A549 (cell line): ENCODE measurements around the gene OBP2A. TPM values are rescaled to one million over a fixed set of nuclear protein-coding genes. Genes with fewer than 3 reads are reported as not detected.
"Not testable (repeated sequence)": the region's sequence is repeated elsewhere in the genome, so short reads cannot be mapped to it uniquely, and the experiment has no call there.

Experiments used
- ATAC-seq, 2 experiments: fragments of 200-7000 bp in 1 of 2; fragments of >200 bp in 1 of 2; cut with Nextera tagmentation in 1 of 2; cut with Tn5 transposase in 1 of 2; 3 replicates each; pipeline versions ENCODE4 v1.8.0 to v1.9.1; 2018 to 2020; ENCODE audit warnings: mild to moderate bottlenecking in 1 of 2, moderate library complexity in 1 of 2
- CTCF ChIA-PET: fragments of 300-600 bp; sonication (Branson Sonifier 250); formaldehyde crosslinking; extraction: SDS; loops from one replicate; lab custom pipeline; 2021; ENCODE audit warnings: antibody characterized with exemption, inconsistent platforms; lab: Yijun Ruan, JAX
- POLR2A ChIA-PET: fragments of 350-600 bp; formaldehyde crosslinking; extraction: SDS; loops from one replicate; lab custom pipeline; 2021; ENCODE audit warnings: antibody characterized with exemption, inconsistent platforms; lab: Yijun Ruan, JAX
- DNase-seq, 2 experiments: peaks; one replicate each; pipeline versions ENCODE4 v3.0.0 to v3.0.0-alpha.2; 2011 to 2016; ENCODE audit warnings: low read depth in 1 of 2, low spot score in 1 of 2
- FAIRE-seq: peaks from 2 replicates; lab custom pipeline; 2011; peaks lifted over from hg19 to GRCh38; lab: Jason Lieb, UNC
- H3K27ac ChIP-seq, 2 experiments: fragments of >200 bp; sonication (Bioruptor Twin); formaldehyde crosslinking; 3 replicates each; pipeline ENCODE4 v1.5.1; 2016 to 2017
- H3K4me1 ChIP-seq: fragments of >200 bp; sonication (Bioruptor Twin); formaldehyde crosslinking; 3 replicates; pipeline ENCODE4 v1.6.1; 2016
- H3K4me2 ChIP-seq: fragments of >200 bp; sonication (Bioruptor Twin); formaldehyde crosslinking; 3 replicates; pipeline ENCODE4 v1.6.1; 2016
- H3K4me3 ChIP-seq: fragments of >200 bp; sonication (Bioruptor Twin); formaldehyde crosslinking; 3 replicates; pipeline ENCODE4 v1.5.1; 2016
- H3K9me3 ChIP-seq: fragments of >200 bp; sonication (Bioruptor Twin); formaldehyde crosslinking; 3 replicates; pipeline ENCODE4 v1.6.1; 2016
- BHLHE40 ChIP-seq: IDR thresholded peaks from 2 replicates; pipeline ENCODE4 v1.6.1; 2012; ENCODE audit warnings: low read depth, low read length, inconsistent platforms
- ESRRA ChIP-seq: fragments of 150-350 bp; IDR thresholded peaks from 2 replicates; pipeline ENCODE4 v1.6.1; 2014; ENCODE audit warnings: mild to moderate bottlenecking, low read length, borderline replicate concordance
- FOSL2 ChIP-seq, 2 experiments: fragments of 450-650 bp in 1 of 2; fragments of >200 bp in 1 of 2; sonication (Bioruptor Twin) in 1 of 2; formaldehyde crosslinking; IDR thresholded peaks; 2 replicates each; pipeline versions ENCODE4 v1.5.0 to v1.6.1; 2016 to 2020; ENCODE audit warnings: mild to moderate bottlenecking in 1 of 2, moderate library complexity in 1 of 2
- FOXS1 ChIP-seq: fragments of 250-450 bp; sonication (Bioruptor Pico); IDR thresholded peaks from 2 replicates; pipeline ENCODE4 v1.5.0; 2020; ENCODE audit warnings: mild to moderate bottlenecking, moderate library complexity
- HEYL ChIP-seq: fragments of 250-450 bp; sonication (Bioruptor Pico); IDR thresholded peaks from 2 replicates; pipeline ENCODE4 v1.8.0; 2021; ENCODE audit warnings: mild to moderate bottlenecking, moderate library complexity
- KDM5A ChIP-seq: fragments of 200-600 bp; sonication (generic); IDR thresholded peaks from 2 replicates; pipeline ENCODE4 v1.6.1; 2016; ENCODE audit warnings: antibody characterized with exemption, mild to moderate bottlenecking
- MAZ ChIP-seq: fragments of 150-350 bp; IDR thresholded peaks from 2 replicates; pipeline ENCODE4 v1.6.1; 2014; ENCODE audit warnings: antibody characterized with exemption, low read depth, low read length, borderline replicate concordance
- MYC ChIP-seq: IDR thresholded peaks from 2 replicates; pipeline ENCODE4 v1.6.1; 2012; ENCODE audit warnings: mild to moderate bottlenecking, inconsistent platforms, low read length, improper control_type of control experiment, borderline replicate concordance
- NFE2L2 ChIP-seq: fragments of 150-350 bp; conservative IDR thresholded peaks from 2 replicates; pipeline ENCODE4 v1.6.1; 2014; ENCODE audit warnings: low read length
- NR3C1 ChIP-seq: fragments of >200 bp; sonication (Bioruptor Twin); formaldehyde crosslinking; IDR thresholded peaks from 3 replicates; pipeline ENCODE4 v1.6.1; 2017
- PHF8 ChIP-seq: fragments of 200-600 bp; sonication (generic); IDR thresholded peaks from 2 replicates; pipeline ENCODE4 v1.6.1; 2016; ENCODE audit warnings: low read depth, mild to moderate bottlenecking, antibody characterized with exemption, moderate library complexity, borderline replicate concordance
- POLR2A ChIP-seq: IDR thresholded peaks from 2 replicates; pipeline ENCODE4 v1.6.1; 2012; ENCODE audit warnings: mild to moderate bottlenecking, low read length
- POLR2AphosphoS2 ChIP-seq: conservative IDR thresholded peaks from 2 replicates; pipeline ENCODE4 v1.6.1; 2012; ENCODE audit warnings: low read length, improper control_type of control experiment, inconsistent platforms
- RFX5 ChIP-seq: fragments of 450-650 bp; IDR thresholded peaks from 2 replicates; pipeline ENCODE4 v1.7.1; 2014; ENCODE audit warnings: antibody characterized with exemption, mild to moderate bottlenecking, moderate library complexity
- TP53 ChIP-seq: fragments of 250-450 bp; sonication (Bioruptor Pico); IDR thresholded peaks from 2 replicates; pipeline ENCODE4 v1.5.0; 2021; ENCODE audit warnings: mild to moderate bottlenecking, moderate library complexity
- ZFP36 ChIP-seq: fragments of 450-650 bp; IDR thresholded peaks from 2 replicates; pipeline ENCODE4 v1.6.1; 2014; ENCODE audit warnings: borderline replicate concordance; ENCODE audit not compliant: partially characterized antibody
- WGBS: methylation state at CpG from one replicate; pipeline ENCODE4 v1.1.6; 2017; ENCODE audit errors: missing lambda C conversion rate; 5-methylcytosine and 5-hydroxymethylcytosine counted together
- polyA plus RNA-seq, 4 experiments: library from polyadenylated mRNA; depleted of rRNA in 3 of 4; stranded (reverse); fragments of >200 nt; fragmentation: RNase III in 1 of 4; extraction: RNeasy Plus Mini Kit Qiagen cat#74134 plus additional on column Dnase treatment in 1 of 4; gene quantifications; 2 replicates in 3 of 4; 3 replicates in 1 of 4; pipeline ENCODE4 v1.2.3, GENCODE V29; 2011 to 2017
- TF ChIP-seq, protein P1 (sequence below): IDR thresholded peaks from 2 replicates; pipeline ENCODE4 v1.6.1; 2012
- TF ChIP-seq, protein P2 (sequence below): IDR thresholded peaks from 2 replicates; pipeline ENCODE4 v1.6.1; 2012; ENCODE audit warnings: low read depth, borderline replicate concordance

OBP2A gene
- polyA plus RNA-seq, 2 of the 4 experiments (the other 2 are of a cell fraction), result not detected

DNA sequence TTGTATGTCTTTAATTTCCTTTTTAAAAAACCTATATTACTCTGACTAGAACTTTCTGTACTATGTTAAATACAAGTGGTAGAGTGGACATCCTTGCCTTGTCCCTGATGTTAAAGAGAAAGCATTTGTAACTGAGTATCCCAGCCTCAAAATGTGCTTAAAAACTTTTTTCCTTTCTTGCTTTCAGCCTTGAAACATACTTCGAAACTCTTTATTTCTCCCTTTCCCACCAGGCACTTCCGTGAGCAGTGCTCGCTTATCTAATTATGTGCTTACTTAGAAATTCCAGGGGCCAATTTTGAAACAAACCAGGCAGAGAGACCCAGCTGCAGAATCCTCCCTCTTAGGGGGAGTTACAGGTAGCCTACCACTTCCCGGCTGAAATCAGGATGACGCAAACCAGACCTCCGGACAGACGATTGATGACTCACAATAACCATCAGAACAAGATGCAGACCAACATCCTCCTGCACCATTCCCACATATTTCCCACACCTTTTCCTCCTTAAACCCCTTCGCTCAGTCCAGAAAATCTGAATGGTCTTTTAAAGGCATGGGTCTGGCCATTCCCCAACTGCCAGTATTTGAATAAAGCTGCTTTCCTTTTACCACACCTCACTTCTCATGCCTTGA, 2.5 kb upstream of the OBP2A start:
- 31% methylated on average over 8 of the region's 8 CpGs for WGBS
- H3K27ac ChIP-seq; H3K4me1 ChIP-seq; POLR2A ChIA-PET; H3K4me3 ChIP-seq; H3K9me3 ChIP-seq; TF ChIP-seq FOSL2 (IDR thresholded peaks at IDR 0.05): not testable (repeated sequence)
- H3K4me2 ChIP-seq, result peak overlapping the region; percentile 50
- peak in 1 of 2 experiments; percentile 35 for DNase-seq
- TF ChIP-seq FOSL2 (CRISPR knock-in tag; IDR thresholded peaks at IDR 0.05), result peak; percentile 54
- peak; percentile 36 for FAIRE-seq
- CTCF ChIA-PET, result interaction anchor here (0.6 kb wide), 1 partner anchor 78 kb away, joined by 3 read pairs; no protein-coding TSS in a partner anchor
- peak in 1 of 2 experiments; percentile 28; a peak in 1 of 6 replicates for ATAC-seq

DNA sequence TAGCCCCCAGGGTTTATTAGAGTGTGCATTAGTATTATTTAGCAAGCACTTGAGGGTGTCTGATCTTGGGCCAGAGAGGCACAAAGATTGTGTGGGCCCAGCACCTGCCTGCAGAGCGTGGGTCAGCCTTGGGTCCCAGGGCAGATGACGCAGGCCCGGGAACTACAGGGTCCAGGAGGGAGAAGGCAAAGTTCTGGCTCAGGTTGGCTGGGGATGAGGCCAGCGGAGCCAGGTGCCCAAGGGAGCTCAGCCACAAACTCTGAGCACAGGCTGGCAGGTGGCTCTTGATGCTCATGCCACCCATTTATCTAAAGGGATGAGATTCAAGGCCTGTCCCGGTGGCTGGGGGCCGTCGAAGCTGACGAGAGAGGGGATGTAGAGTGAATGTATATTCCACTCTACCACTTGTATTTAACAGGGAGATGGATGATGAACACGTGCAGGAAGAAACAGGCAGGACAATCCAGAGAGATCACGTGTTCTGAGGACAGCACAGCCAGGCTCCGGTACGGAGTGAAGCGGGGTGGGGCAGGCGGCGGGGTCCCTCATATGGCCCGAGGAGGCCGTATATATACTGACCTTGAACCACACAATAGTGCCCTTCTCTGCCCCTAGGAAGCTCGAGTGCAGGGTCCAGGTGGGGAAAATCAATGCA, 818 bp upstream of the OBP2A start:
- no peak for TF ChIP-seq NR3C1
- no peak for TF ChIP-seq ESRRA
- TF ChIP-seq MAZ, result no peak
- no peak for TF ChIP-seq BHLHE40
- no peak for TF ChIP-seq POLR2A
- no peak for TF ChIP-seq NFE2L2
- TF ChIP-seq PHF8, result no peak
- no peak for TF ChIP-seq HEYL
- TF ChIP-seq, protein P1, sequence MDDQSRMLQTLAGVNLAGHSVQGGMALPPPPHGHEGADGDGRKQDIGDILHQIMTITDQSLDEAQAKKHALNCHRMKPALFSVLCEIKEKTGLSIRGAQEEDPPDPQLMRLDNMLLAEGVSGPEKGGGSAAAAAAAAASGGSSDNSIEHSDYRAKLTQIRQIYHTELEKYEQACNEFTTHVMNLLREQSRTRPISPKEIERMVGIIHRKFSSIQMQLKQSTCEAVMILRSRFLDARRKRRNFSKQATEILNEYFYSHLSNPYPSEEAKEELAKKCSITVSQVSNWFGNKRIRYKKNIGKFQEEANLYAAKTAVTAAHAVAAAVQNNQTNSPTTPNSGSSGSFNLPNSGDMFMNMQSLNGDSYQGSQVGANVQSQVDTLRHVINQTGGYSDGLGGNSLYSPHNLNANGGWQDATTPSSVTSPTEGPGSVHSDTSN, result no peak
- no peak for TF ChIP-seq RFX5
- TF ChIP-seq, protein P2, sequence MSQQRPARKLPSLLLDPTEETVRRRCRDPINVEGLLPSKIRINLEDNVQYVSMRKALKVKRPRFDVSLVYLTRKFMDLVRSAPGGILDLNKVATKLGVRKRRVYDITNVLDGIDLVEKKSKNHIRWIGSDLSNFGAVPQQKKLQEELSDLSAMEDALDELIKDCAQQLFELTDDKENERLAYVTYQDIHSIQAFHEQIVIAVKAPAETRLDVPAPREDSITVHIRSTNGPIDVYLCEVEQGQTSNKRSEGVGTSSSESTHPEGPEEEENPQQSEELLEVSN, result no peak
- TF ChIP-seq TP53 (CRISPR knock-in tag), result no peak
- TF ChIP-seq POLR2AphosphoS2, result no peak
- TF ChIP-seq KDM5A, result no peak
- TF ChIP-seq MYC, result no peak
- TF ChIP-seq ZFP36, result no peak
- no peak for TF ChIP-seq FOXS1 (CRISPR knock-in tag)
- Histone ChIP-seq H3K9me3 (no peaks in the 10 kb centered on the region), H3K4me2 (no peak overlapping the region), H3K27ac (no peak overlapping the region), H3K4me3 (no peak overlapping the region), H3K4me1 (peaks cover 6% of the 10 kb centered on the region; the same call in 1 of the 3 replicates)
- ATAC-seq (no peak), DNase-seq (no peak), FAIRE-seq (no peak)
- CTCF ChIA-PET, result no interaction called here
- 60% methylated on average over 17 of the region's 18 CpGs for WGBS
- POLR2A ChIA-PET, result no interaction called here

DNA sequence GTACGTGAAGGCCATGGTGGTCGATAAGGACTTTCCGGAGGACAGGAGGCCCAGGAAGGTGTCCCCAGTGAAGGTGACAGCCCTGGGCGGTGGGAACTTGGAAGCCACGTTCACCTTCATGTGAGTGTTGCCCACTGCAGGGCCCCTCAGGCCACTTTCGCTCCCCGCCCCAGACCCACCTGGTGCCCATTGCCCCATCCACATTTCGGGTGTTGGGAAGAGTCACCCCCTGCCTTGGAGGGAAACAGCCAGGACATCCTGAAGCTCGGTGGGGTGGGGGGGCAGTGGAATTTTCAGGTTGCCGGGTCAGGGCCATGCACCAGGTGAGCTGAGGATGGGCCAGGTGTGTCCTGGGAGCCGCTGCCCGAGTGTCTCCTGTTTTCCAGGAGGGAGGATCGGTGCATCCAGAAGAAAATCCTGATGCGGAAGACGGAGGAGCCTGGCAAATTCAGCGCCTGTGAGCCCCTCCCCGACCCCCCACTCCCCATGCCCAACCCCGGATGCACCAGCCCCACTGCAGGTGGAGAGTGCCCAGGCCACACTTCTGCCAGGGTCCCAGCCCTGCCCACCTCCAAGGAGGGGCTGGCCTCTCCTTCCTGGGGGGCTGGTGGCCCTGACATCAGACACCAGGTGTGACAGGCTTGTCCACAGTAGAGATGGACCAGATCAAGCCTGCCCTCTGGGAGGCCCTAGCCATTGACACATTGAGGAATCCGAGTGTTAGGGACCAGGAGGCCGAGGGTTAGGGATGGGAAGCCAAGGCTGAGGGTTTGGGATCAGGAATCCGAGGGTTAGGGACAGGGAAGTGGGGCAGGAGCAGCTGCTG, 1.1 kb downstream of the OBP2A start:
- WGBS, result 77% methylated on average over 15 of the region's 21 CpGs
- ChIA-PET CTCF (interaction anchor here (1.0 kb wide), 1 partner anchor 16 kb away, joined by 3 read pairs; no protein-coding TSS in a partner anchor), POLR2A (interaction anchor here (0.8 kb wide), 1 partner anchor 14 kb away, joined by 3 read pairs; no protein-coding TSS in a partner anchor)
- not testable (repeated sequence) for FAIRE-seq, H3K4me1 ChIP-seq, H3K27ac ChIP-seq, DNase-seq, H3K4me3 ChIP-seq, H3K9me3 ChIP-seq, H3K4me2 ChIP-seq, ATAC-seq
